Left colon (tissue), 2 donors: ENCODE data around the gene CLCN5. TPM values are rescaled to one million over a fixed set of nuclear protein-coding genes. Genes with fewer than 3 reads are reported as not detected.

Experiments used
- ATAC-seq: fragments of 200-7000 bp; cut with Tn5 transposase; one replicate; pipeline ENCODE4 v1.9.1; 2020; ENCODE audit warnings: mild to moderate bottlenecking, moderate library complexity
- DNase-seq, 2 donors: peaks; one replicate each; pipeline ENCODE4 v3.0.0-alpha.2; 2020
- intact Hi-C, 2 donors: fragments of 100-400 bp; cut with DNase I in 1 of 2; cut with micrococcal nuclease in 1 of 2; formaldehyde crosslinking; loops; one replicate each; pipeline versions ENCODE4 v1.11.2 to v1.14.0; 2022; cut with DNase I, micrococcal nuclease
- total RNA-seq, 2 donors: library from RNA; stranded (reverse); fragmentation: NEBNext Ultra II Directional; extraction: Animal tissue kit (Norgen Biotek cat#: 25700); gene quantifications; one replicate each; pipeline ENCODE4 v1.2.1, GENCODE V29; 2021
- donor health status: DM: no; HTN: no; CAD: no.
- donor health status: DM: yes; HTN: yes; CAD: no.

The CLCN5 gene
- total RNA-seq, 2 donors from 2014 or later, result 9.1 to 9.4 TPM

- DNase-seq (no peak), ATAC-seq (no peak)
- intact Hi-C loops, result no loop called here
Measured at GRCh38 chrX:49921109-49921508, 1.3 kb upstream of the CLCN5 start.

GRCh38 chrX:49925176-49925575 is 2.8 kb downstream of the CLCN5 start:
- intact Hi-C loops, result no loop called here
- ATAC-seq (no peak), DNase-seq (no peak)

GRCh38 chrX:49930039-49930438 is 7.6 kb downstream of the CLCN5 start:
- intact Hi-C loops, result no loop called here
- no peak for ATAC-seq
- DNase-seq, result no peak

GRCh38 chrX:49932791-49933190 is 10.4 kb downstream of the CLCN5 start:
- intact Hi-C loops, result no loop called here
- no peak for DNase-seq
- no peak for ATAC-seq

- intact Hi-C loops, result no loop called here
- ATAC-seq, result no peak
- DNase-seq, result no peak
Measured at GRCh38 chrX:49934148-49934547, 11.8 kb downstream of the CLCN5 start.

GRCh38 chrX:49934729-49935128 is 12.3 kb downstream of the CLCN5 start:
- intact Hi-C loops, result no loop called here
- ATAC-seq, result no peak
- no peak for DNase-seq

- ATAC-seq (no peak), DNase-seq (no peak)
- intact Hi-C loops, result no loop called here
Measured at GRCh38 chrX:49947781-49948180, 25.4 kb downstream of the CLCN5 start.

GRCh38 chrX:49949961-49950360 is 27.6 kb downstream of the CLCN5 start:
- DNase-seq, result no peak
- intact Hi-C loops, result no loop called here
- ATAC-seq, result no peak

- intact Hi-C loops, result no loop called here
- DNase-seq (no peak), ATAC-seq (no peak)
Measured at GRCh38 chrX:49951524-49952193, 29.3 kb downstream of the CLCN5 start.

GRCh38 chrX:49956313-49956712 is 33.9 kb downstream of the CLCN5 start:
- DNase-seq (no peak), ATAC-seq (no peak)
- intact Hi-C loops, result no loop called here

GRCh38 chrX:49958727-49959485 is 36.5 kb downstream of the CLCN5 start:
- ATAC-seq (no peak), DNase-seq (no peak)
- intact Hi-C loops, result no loop called here

- no peak for ATAC-seq
- intact Hi-C loops, result no loop called here
- DNase-seq, result no peak
Measured at GRCh38 chrX:49959602-49960001, 37.2 kb downstream of the CLCN5 start.

GRCh38 chrX:49960061-49960460 is 37.7 kb downstream of the CLCN5 start:
- no peak for ATAC-seq
- intact Hi-C loops, result no loop called here
- DNase-seq, result no peak

- intact Hi-C loops, result no loop called here
- DNase-seq, result no peak
- no peak for ATAC-seq
Measured at GRCh38 chrX:49970674-49971073, 48.3 kb downstream of the CLCN5 start.

- ATAC-seq (no peak), DNase-seq (no peak)
- intact Hi-C loops, result no loop called here
Measured at GRCh38 chrX:49972328-49972860, 50.0 kb downstream of the CLCN5 start.

GRCh38 chrX:49976682-49977197 is 54.3 kb downstream of the CLCN5 start:
- intact Hi-C loops, result no loop called here
- ATAC-seq, result no peak
- no peak for DNase-seq

- DNase-seq (no peak), ATAC-seq (no peak)
- intact Hi-C loops, result no loop called here
Measured at GRCh38 chrX:49977319-49978090, 55.1 kb downstream of the CLCN5 start.

- DNase-seq, result no peak
- intact Hi-C loops, result no loop called here
- ATAC-seq, result no peak
Measured at GRCh38 chrX:49978176-49978575, 55.8 kb downstream of the CLCN5 start.

- no peak for ATAC-seq
- no peak for DNase-seq
- intact Hi-C loops, result no loop called here
Measured at GRCh38 chrX:49986058-49986457, 63.7 kb downstream of the CLCN5 start.

- ATAC-seq, result no peak
- intact Hi-C loops, result no loop called here
Measured at GRCh38 chrX:49987651-49988050, 65.3 kb downstream of the CLCN5 start.

More at GRCh38 chrX:49987651-49988050, 65.3 kb downstream of the CLCN5 start:
- no peak for DNase-seq
